NCI-H748 (cell line): ENCODE measurements around the gene RARRES1.

Source experiments
- DNase-seq: peaks from one replicate; lab custom pipeline; 2025; ENCODE audit not compliant: unreplicated experiment; lab: John Stamatoyannopoulos, UW

The RARRES1 gene

GRCh38 chr3:158649791-158650190 lies 82.5 kb downstream of the RARRES1 start:
- DNase-seq = no peak
